ENCODE data around the gene MYO5A.

MYO5A gene

DNA sequence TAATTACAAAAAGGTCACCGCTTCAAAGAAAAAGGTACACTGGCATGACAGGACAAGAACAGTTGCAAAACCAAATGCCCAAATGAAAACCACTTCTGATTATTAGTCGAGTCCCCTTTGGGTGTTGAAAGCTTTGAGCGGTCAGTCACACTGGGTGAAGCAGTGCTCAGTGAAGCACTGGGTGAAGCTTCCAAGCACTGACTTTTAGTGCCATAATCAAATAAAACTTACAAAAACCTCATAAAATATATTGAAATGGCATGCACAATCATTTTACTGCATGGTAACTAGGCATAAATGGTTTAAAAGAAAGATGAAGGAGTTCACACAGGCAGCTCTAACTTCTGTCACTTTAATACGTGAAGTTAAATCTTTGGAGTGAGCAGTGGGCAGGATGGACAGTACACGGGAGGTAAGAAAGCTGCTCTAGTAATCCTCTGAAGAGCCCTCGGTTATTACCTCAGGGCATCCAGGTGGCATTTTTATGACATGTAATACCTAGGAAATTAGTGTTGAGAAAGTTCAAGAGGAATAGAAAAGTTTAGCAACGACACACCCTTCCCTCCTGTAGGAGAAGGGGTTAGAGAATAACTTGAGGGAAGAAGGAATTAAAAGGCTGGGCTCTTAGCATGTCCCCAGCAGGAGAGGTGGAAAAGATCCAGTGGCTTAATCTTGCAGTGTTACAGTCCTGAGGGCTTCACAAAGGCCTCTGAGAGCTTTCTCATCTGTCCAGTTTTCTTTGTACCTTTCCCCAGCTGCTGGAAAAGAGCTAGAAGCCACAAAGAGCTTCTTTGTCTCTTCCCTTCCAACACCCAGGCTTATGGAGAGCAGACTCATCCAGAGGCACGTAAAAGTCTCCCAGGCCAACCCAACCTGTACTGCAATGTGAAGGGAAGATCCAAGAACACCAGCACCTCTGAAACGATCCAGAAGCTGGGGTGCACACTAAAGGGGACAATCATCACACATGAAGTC is 168.2 kb downstream of the MYO5A start:
- no peak for DNase-seq

- DNase-seq = no peak
Measured at GRCh38 chr15:52359722-52360121, 169.0 kb downstream of the MYO5A start.

- no peak for DNase-seq
Measured at GRCh38 chr15:52357949-52358348, 170.7 kb downstream of the MYO5A start.

DNA sequence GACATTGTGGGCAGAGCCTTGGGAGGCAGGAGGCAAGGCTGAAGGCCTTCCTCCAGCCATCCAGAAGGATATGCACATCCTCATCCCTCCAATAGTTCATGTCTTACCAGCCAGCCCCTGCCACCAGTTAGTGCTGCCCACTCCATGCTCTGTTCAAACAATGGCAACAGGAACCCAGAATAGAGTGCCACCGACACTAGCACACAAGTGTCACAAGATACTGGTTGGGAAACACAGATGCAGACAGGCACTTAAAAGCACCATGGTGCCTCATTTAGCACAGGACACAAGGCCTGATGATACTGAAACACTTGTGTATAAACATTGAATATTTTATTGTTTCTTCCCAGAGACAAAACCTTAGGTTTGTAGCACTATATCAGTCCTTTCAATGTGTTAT is 176.6 kb downstream of the MYO5A start:
- DNase-seq = no peak

- no peak for DNase-seq
Measured at GRCh38 chr15:52351206-52351908, 177.3 kb downstream of the MYO5A start.

DNA sequence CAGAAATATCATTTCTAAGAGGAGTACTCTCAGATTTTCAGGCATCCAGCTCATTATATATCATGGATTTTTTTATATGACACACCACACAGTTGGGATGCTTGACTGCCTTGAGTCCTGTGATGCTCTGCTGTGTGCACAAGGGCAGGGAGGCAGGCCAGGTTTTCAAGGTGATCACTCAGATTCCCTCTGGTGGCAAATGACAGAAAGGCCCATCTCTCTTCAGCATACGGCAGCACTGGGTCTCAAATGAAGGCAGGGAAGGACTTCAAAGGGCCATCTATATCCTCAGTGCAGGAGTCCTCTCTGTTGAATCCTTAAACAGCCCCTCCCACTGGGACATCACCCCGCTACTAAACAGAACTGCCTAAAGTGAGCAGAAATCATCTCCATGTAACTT is 178.3 kb downstream of the MYO5A start:
- no peak for DNase-seq

DNA sequence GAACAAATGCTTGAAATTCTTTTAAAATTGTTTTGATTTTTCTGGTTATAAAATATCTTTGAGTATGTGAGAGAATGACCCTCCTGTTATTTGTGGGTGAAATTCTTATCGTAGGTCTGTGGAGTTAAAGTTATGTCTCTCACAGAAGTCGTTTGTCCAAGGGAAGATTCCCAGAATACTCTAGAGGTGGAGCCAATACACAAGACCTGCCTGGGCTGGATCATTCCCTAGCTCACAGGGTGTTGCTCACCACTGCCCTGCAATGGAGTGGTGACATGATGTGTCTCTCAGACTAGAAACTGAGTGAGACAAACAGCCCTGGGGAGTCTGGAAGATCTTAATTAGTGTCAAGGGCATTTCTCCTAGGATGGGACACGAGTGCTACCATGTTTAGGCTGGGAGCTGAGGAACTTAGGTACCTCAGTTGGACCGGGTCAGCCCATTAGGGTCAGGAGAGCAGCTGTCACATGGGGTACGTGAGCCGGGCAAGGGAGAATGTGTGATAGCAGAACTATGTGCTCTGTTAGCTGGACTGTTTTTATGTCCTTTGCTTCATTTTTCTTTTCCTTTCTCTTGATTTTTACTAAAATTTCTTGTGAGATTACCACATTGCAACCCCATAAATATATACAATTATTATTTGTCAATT is 179.5 kb downstream of the MYO5A start:
- no peak for DNase-seq

- no peak for DNase-seq
Measured at GRCh38 chr15:52348056-52348745, 180.5 kb downstream of the MYO5A start.

- DNase-seq = no peak
Measured at GRCh38 chr15:52344592-52344991, 184.1 kb downstream of the MYO5A start.

GRCh38 chr15:52343831-52344230 is 184.8 kb downstream of the MYO5A start:
- no peak for DNase-seq

DNA sequence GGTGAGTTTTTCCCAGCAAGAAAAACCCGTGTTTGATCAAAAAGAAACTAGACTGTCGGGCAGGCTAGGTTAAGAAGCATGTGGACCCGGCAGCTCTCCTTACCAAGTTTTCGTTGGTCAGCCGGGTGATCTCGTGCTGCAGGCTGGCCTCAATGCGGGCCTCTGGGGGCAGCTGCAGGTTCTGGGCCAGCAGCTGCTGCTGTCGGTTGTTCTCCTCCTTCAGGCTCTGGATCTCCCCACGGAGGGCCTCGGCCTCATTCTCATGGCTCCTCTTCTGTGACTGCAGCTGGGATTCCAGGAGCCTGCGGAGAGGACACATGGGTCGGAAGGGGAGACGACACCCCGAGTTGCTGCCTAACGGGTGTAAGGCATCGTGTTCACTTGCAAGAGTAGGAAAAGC is 188.6 kb downstream of the MYO5A start:
- no peak for DNase-seq

- no peak for DNase-seq
Measured at GRCh38 chr15:52338891-52339290, 189.8 kb downstream of the MYO5A start.

GRCh38 chr15:52338058-52338457 is 190.6 kb downstream of the MYO5A start:
- no peak for DNase-seq

DNA sequence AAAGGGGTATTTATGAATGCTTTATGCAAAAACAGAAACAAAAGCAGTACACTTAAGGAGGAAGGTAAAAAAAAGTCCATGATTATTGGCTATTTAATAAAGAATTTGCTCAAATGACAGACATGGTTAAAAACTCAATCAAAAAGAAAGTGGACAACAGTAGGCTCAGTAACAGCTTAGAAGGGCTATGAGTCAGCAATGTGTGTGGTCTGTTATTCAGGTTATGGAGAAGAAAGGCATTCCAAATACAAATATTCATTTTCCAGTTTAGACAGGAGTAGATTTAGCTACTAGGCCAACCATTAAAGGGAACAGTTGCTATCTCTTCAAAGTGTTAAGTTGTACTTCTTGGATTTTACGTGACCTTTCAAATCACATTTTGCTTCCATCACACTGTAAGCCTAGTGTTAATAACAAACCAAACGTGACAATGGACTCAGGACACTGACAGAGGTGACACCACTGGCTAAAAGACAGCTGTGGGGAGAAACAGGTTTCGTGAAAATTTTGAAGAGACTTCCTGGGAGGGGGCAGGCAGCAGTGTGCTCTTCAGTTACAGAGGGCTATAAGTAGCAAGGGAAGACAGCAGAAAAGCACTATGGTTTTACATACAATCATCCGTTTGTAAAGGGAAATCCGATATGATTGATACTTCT is 191.4 kb downstream of the MYO5A start:
- no peak for DNase-seq

- DNase-seq = no peak
Measured at GRCh38 chr15:52336529-52336928, 192.2 kb downstream of the MYO5A start.

GRCh38 chr15:52334491-52335160 is 194.1 kb downstream of the MYO5A start:
- no peak for DNase-seq

DNA sequence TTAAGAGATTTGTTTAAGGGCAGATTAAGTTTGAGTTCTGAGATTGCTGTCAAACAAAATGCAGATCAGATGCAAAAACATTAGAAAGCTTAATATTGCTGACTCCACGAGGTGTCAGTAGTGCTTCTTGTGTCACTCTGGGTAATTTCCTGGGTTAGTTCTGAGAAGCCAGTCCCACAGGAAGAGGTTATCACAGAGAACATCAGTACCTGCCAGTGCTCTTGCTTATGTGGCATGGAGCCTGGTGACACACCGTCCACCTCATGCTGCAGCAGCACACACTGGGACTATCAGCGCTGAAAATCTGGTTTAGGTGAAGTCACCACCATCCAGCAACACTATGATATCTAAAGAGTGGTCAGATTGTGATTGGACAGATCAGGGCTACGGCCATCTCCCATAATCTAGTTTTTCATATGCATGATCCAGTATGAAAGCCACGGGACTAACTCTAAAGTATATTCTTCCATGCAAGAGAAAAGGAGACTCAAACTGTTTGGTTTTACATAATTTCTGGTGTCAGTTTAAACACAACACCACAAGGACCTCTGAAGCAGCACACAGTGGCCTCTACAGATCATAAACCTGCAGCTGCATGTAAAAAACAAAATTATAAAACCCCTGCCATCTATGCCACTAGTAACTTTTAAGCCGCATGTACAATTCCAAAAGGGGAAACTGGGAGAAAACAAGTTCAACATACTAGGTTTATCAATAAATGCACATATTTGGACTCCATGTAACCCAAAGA is 197.0 kb downstream of the MYO5A start:
- no peak for DNase-seq

DNA sequence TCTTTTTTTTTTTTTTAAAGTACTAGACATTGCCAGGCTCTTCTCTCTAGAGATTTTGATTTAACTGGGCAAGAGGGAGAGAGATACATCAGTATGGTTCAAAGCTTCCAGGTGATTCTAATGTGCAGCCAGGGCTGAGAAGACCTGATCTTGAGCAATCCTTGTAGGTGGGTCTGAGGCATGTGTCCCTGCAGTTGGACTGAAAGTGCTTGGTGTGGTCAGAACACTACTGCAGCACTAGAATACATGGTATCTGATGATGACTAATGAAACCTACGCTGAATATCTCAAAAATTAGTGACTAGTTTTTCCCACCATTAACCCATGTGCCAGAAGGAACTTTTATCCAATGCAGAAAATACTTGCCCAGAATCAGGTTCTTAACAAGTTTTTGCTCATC is 198.7 kb downstream of the MYO5A start:
- DNase-seq = no peak

- no peak for DNase-seq
Measured at GRCh38 chr15:52329150-52329549, 199.5 kb downstream of the MYO5A start.

- DNase-seq = no peak
Measured at GRCh38 chr15:52328680-52329079, 200.0 kb downstream of the MYO5A start.

GRCh38 chr15:52326756-52327155 is 201.9 kb downstream of the MYO5A start:
- DNase-seq = no peak
